Bronchial epithelial cell (primary cell): ENCODE data around the gene SLX1A. TPM values are rescaled to one million over a fixed set of nuclear protein-coding genes. Genes with fewer than 3 reads are reported as not detected.
"Not testable (repeated sequence)": the region's sequence is repeated elsewhere in the genome, so short reads cannot be mapped to it uniquely, and the experiment has no call there.

Source experiments
- DNase-seq: peaks from one replicate; pipeline ENCODE4 v3.0.0-alpha.2; 2010; ENCODE audit warnings: low read depth
- FAIRE-seq: peaks from 2 replicates; lab custom pipeline; 2011; peaks lifted over from hg19 to GRCh38; lab: Jason Lieb, UNC
- H3K27me3 ChIP-seq: 2 replicates; pipeline ENCODE4 v1.5.1; 2011; ENCODE audit warnings: low read length; ENCODE audit not compliant: control insufficient read depth, insufficient read depth
- H3K36me3 ChIP-seq: 2 replicates; pipeline ENCODE4 v1.5.1; 2011; ENCODE audit warnings: low read length; ENCODE audit not compliant: control insufficient read depth, insufficient read depth
- H3K4me3 ChIP-seq: 2 replicates; pipeline ENCODE4 v1.5.1; 2011; ENCODE audit warnings: mild to moderate bottlenecking, low read depth, low read length, control low read depth
- total RNA-seq: library from RNA; depleted of rRNA; stranded (reverse); fragments of >200 nt; gene quantifications from 2 replicates; pipeline ENCODE4 v1.2.1, GENCODE V29; 2014

Gene SLX1A
- total RNA-seq, 1 donor from 2014 or later: 24.5 TPM

GRCh38 chr16:30206252-30206651 is 12.6 kb downstream of the SLX1A start:
- peak overlapping the region; percentile 38 for H3K4me3 ChIP-seq

GRCh38 chr16:30207063-30207704 is 13.5 kb downstream of the SLX1A start:
- H3K36me3 ChIP-seq, DNase-seq, H3K4me3 ChIP-seq, H3K27me3 ChIP-seq: not testable (repeated sequence)
- FAIRE-seq: peak; percentile 62

More at GRCh38 chr16:30206252-30206651, 12.6 kb downstream of the SLX1A start:
- DNase-seq, H3K27me3 ChIP-seq, FAIRE-seq, H3K36me3 ChIP-seq: not testable (repeated sequence)

- H3K27me3 ChIP-seq, DNase-seq, H3K36me3 ChIP-seq, H3K4me3 ChIP-seq, FAIRE-seq: not testable (repeated sequence)
Measured at GRCh38 chr16:30209032-30209431, 15.4 kb downstream of the SLX1A start.

- DNase-seq, H3K27me3 ChIP-seq, H3K36me3 ChIP-seq, H3K4me3 ChIP-seq, FAIRE-seq: not testable (repeated sequence)
Measured at GRCh38 chr16:30211414-30211813, 17.7 kb downstream of the SLX1A start.

GRCh38 chr16:30217082-30217481 is 23.4 kb downstream of the SLX1A start:
- H3K27me3 ChIP-seq, H3K4me3 ChIP-seq, FAIRE-seq, H3K36me3 ChIP-seq, DNase-seq: not testable (repeated sequence)

Other genes with a start within 250 kb of the SLX1A start
- gene TMEM219, start 231.8 kb upstream of the SLX1A start, total RNA-seq: 49.8 and 66.1 TPM in 2 replicates
- gene TAOK2, start 220.0 kb upstream of the SLX1A start, total RNA-seq: 24.7 and 28.7 TPM in 2 replicates
- gene HIRIP3, start 198.3 kb upstream of the SLX1A start, total RNA-seq: 6.0 and 6.8 TPM in 2 replicates
- 15.1 and 22.6 TPM in 2 replicates for gene INO80E, start 197.6 kb upstream of the SLX1A start, total RNA-seq
- not detected in 2 replicates for gene DOC2A, start 182.8 kb upstream of the SLX1A start, total RNA-seq
- not detected in 2 replicates for gene C16orf92, start 170.7 kb upstream of the SLX1A start, total RNA-seq
- not detected in 2 replicates for gene TLCD3B, start 162.6 kb upstream of the SLX1A start, total RNA-seq
- gene ALDOA, start 128.1 kb upstream of the SLX1A start, total RNA-seq: 496 and 527 TPM in 2 replicates
- gene PPP4C, start 117.9 kb upstream of the SLX1A start, total RNA-seq: 249 and 310 TPM in 2 replicates
- 0.26 and 0.90 TPM in 2 replicates for gene TBX6, start 102.0 kb upstream of the SLX1A start, total RNA-seq
- gene YPEL3, start 97.7 kb upstream of the SLX1A start, total RNA-seq: 3.7 and 7.4 TPM in 2 replicates
- gene GDPD3, start 80.3 kb upstream of the SLX1A start, total RNA-seq: 7.1 and 20.7 TPM in 2 replicates
- 7.4 and 13.4 TPM in 2 replicates for gene MAPK3, start 70.7 kb upstream of the SLX1A start, total RNA-seq
- 0.79 and 1.5 TPM in 2 replicates for gene CORO1A, start 10.3 kb upstream of the SLX1A start, total RNA-seq
- 45.7 and 235 TPM in 2 replicates for gene BOLA2B, start 209 bp upstream of the SLX1A start, total RNA-seq
- gene SULT1A3, start 5.4 kb downstream of the SLX1A start, total RNA-seq: 0.26 and 3.3 TPM in 2 replicates
- 0.64 and 1.1 TPM in 2 replicates for gene NPIPB13, start 54.6 kb downstream of the SLX1A start, total RNA-seq
- gene CD2BP2, start 161.4 kb downstream of the SLX1A start, total RNA-seq: 37.6 and 39.8 TPM in 2 replicates
- gene TBC1D10B, start 176.6 kb downstream of the SLX1A start, total RNA-seq: 13.7 and 15.6 TPM in 2 replicates
- gene MYL11, start 180.9 kb downstream of the SLX1A start, total RNA-seq: not detected in 2 replicates
- gene SEPTIN1, start 188.7 kb downstream of the SLX1A start, total RNA-seq: under 0.01 TPM in 1 of 2 replicates, not detected in the other
- gene ZNF48, start 201.5 kb downstream of the SLX1A start, total RNA-seq: 11.4 and 12.9 TPM in 2 replicates
- gene ZNF771, start 213.7 kb downstream of the SLX1A start, total RNA-seq: 5.0 and 10.0 TPM in 2 replicates
- 11.5 and 30.3 TPM in 2 replicates for gene DCTPP1, start 236.2 kb downstream of the SLX1A start, total RNA-seq